AG09309 (cell line): ENCODE results near the gene PRL.

Experiments
- DNase-seq: peaks from one replicate; pipeline ENCODE4 v3.0.0-alpha.2; 2010; ENCODE audit warnings: low read depth
- H3K4me3 ChIP-seq: 2 replicates; pipeline ENCODE4 v1.5.1; 2011; ENCODE audit warnings: mild to moderate bottlenecking, low read depth, low read length, moderate library complexity; ENCODE audit not compliant: control insufficient read depth
- TF ChIP-seq, protein P1 (sequence below): IDR thresholded peaks from 2 replicates; pipeline ENCODE4 v1.5.1; 2011; ENCODE audit warnings: mild to moderate bottlenecking, low read depth, low read length, inconsistent platforms; ENCODE audit not compliant: insufficient read depth, control insufficient read depth; ENCODE audit errors: missing control alignments

Gene PRL

DNA sequence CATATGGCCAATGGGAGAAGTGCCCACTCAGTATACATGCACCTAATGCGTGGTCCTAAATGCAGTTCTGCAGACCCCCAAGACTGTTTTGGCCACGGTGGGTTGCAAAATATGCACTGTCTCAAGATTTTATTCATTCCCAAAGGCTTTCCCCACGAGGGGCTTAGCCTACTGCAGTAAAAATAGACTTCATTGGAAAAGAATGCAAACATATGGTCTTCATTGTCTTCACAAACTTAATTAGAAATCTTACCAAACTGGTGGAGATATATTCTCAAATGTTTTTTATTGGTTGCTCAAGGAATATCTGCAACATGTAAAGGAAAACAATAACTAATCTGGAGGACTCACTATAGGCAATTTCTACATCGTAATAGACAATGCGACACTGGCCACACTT lies 31.6 kb upstream of the PRL start:
- DNase-seq, result no peak
- no peak overlapping the region for H3K4me3 ChIP-seq
- TF ChIP-seq, protein P1, sequence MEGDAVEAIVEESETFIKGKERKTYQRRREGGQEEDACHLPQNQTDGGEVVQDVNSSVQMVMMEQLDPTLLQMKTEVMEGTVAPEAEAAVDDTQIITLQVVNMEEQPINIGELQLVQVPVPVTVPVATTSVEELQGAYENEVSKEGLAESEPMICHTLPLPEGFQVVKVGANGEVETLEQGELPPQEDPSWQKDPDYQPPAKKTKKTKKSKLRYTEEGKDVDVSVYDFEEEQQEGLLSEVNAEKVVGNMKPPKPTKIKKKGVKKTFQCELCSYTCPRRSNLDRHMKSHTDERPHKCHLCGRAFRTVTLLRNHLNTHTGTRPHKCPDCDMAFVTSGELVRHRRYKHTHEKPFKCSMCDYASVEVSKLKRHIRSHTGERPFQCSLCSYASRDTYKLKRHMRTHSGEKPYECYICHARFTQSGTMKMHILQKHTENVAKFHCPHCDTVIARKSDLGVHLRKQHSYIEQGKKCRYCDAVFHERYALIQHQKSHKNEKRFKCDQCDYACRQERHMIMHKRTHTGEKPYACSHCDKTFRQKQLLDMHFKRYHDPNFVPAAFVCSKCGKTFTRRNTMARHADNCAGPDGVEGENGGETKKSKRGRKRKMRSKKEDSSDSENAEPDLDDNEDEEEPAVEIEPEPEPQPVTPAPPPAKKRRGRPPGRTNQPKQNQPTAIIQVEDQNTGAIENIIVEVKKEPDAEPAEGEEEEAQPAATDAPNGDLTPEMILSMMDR, result no peak

DNA sequence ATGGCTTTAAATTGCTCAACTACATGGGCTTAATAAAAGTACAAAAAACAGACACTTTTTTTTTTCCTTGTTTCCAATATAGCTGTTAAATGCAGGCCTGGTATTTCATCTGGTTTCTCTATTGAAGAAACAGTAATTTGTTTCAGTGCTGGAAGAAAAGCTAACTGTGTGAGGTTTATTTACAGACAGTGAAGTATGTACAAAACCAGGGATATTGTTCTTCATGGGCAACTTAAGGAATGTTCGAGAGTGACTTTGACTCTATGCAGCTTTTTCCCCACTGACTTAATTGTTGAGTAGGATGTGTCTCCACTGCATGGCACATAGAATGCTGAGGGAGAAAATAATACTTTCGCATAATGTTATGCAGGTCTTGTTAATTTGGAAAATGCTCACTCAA lies 31.0 kb upstream of the PRL start:
- TF ChIP-seq, protein P1, result no peak
- no peak overlapping the region for H3K4me3 ChIP-seq
- no peak for DNase-seq

DNA sequence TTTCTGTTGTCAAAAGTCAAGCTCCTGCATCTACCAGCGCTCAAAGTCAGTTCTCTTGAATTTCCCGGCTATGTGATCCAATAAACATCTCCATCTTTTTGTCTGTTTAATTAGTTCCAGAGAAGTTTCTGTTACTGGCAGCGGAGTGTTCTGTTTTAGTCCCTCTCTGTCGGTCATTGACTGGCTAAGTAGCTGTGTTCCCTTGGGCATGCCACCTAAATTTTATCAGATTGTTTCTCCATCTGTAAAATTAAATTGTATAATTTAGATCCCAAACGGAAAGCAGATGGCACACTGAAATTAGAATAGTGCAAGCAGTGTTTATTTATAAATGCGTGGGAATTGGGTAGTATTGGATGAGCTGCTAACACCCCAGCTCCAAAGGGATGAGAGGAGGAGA lies 29.7 kb upstream of the PRL start:
- no peak for DNase-seq
- TF ChIP-seq, protein P1, result no peak
- no peak overlapping the region for H3K4me3 ChIP-seq

DNA sequence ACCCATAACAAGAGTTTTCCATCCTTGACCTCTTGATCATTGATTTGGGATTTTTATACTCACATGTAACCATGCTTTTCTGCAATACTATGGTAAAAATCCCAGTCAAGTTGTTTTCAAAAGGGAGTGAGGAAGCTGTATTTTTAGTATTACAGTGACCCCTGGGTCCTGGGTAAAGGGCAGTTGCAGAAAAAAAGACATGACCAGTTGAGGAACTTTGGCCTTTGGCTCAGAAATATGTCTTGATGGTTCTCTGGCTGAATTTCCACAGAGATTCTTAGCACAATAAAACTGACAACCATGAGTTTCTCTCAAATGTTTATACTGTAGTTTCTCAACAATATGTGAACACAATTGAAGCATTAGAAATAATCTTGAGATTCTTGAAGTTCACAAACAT lies 28.6 kb upstream of the PRL start:
- TF ChIP-seq, protein P1, result no peak
- H3K4me3 ChIP-seq, result no peak overlapping the region
- DNase-seq, result no peak

DNA sequence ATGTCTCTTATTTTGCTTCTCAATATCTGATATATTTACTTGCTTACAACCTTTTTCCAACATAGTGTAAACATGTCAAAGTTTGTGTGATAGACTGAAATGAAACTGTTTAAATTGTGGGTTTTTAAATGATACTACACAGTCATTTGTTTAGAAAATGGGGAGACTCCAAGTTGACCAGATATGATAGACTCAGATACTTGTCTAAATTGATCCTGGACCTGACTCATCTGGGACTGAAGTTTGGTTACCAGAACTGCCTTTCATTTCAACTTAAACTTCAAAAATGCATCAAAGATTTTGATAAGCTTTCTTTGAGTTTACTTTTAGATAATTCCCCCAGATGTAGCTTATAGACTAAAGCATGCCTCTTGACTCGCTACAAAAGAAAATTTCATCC lies 27.0 kb upstream of the PRL start:
- no peak for DNase-seq
- TF ChIP-seq, protein P1, result no peak
- H3K4me3 ChIP-seq, result no peak overlapping the region

DNA sequence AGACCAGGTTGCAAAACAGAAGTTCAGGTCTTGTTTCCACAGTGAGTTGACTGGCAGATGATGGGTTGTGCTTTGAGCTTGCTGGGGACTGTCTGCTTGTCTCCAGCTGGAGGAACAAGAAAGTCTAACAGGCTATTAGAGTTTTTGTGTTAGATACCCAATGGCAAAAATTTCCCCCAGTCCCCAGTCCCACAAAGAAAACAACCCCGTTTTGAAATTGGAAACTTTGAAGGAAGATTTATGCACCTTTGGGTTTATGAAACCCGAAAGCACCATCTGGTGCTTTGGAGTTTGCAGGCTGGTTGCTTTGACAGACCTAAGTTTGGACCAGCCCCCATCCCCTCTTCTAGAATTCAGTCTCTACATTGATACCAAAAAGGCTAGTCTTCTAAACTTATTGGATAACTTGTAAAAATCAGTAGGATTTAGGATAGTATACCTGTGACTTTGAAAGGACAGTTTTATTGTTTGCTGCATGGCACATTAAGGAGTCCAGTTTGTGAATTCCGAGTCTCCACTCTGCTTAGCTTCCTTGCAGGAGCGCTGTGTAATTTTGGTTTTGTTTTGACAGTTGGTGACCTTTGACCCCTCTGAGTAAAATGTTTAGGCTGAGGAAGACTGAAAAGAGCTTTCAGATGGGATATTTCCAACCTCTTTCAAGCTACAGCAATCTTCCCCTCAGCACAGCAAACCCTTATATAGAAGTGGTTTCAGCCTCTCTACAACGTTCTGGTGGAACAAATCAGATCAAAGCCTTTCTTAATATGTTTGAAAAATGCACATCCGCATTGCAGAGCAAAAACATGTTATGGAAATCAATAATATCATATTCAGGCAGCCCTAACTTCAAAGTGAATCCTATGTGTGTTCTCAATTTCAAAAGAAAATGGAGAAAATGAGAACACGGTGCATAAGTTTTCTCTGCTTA lies 25.5 kb upstream of the PRL start:
- no peak overlapping the region for H3K4me3 ChIP-seq
- TF ChIP-seq, protein P1, result no peak
- no peak for DNase-seq
